Panc1 (cell line): ENCODE measurements around the gene B9D2. TPM values are rescaled to one million over a fixed set of nuclear protein-coding genes. Genes with fewer than 3 reads are reported as not detected.

Experiments
- ATAC-seq: fragments of 200-7000 bp; cut with Tn5 transposase; 2 replicates; pipeline ENCODE4 v1.9.1; 2020; ENCODE audit warnings: mild to moderate bottlenecking, moderate library complexity
- BruUV-seq: library from RNA; stranded (reverse); fragments of 400-500 nt; replicated peaks from 2 replicates; lab custom pipeline; 2021; lab: Mats Ljungman, UMichigan
- CTCF ChIA-PET: fragments of 300-600 bp; sonication (Branson Sonifier 250); formaldehyde crosslinking; loops from one replicate; lab custom pipeline; 2022; ENCODE audit warnings: antibody characterized with exemption; lab: Charles Lee
- POLR2A ChIA-PET: fragments of 300-600 bp; sonication (Branson Sonifier 250); formaldehyde crosslinking; loops from one replicate; lab custom pipeline; 2022; ENCODE audit warnings: antibody characterized with exemption; lab: Charles Lee
- DNase-seq: peaks from one replicate; pipeline ENCODE4 v3.0.0-alpha.2; 2010; ENCODE audit warnings: low read depth, low spot score
- H3K27ac ChIP-seq: 2 replicates; pipeline ENCODE4 v1.5.1; 2011; ENCODE audit warnings: mild to moderate bottlenecking, low read length, inconsistent platforms
- H3K27me3 ChIP-seq: fragments of 200-500 bp; sonication (Bioruptor generic); 2 replicates; pipeline ENCODE4 v1.6.0; 2014; ENCODE audit warnings: low read length, inconsistent platforms; ENCODE audit not compliant: control insufficient read depth, insufficient read depth
- H3K36me3 ChIP-seq: fragments of 200-500 bp; sonication (Bioruptor generic); 2 replicates; pipeline ENCODE4 v1.5.1; 2014; ENCODE audit warnings: inconsistent platforms, mild to moderate bottlenecking, low read length, moderate library complexity; ENCODE audit not compliant: control insufficient read depth, insufficient read depth
- H3K4me1 ChIP-seq: 2 replicates; pipeline ENCODE4 v1.5.1; 2011; ENCODE audit warnings: inconsistent platforms, mild to moderate bottlenecking, low read length, moderate library complexity; ENCODE audit not compliant: control insufficient read depth, insufficient read depth
- H3K4me3 ChIP-seq, 2 experiments: 2 replicates each; pipeline ENCODE4 v1.5.1; 2011 to 2012; ENCODE audit warnings: low read depth in 2 of 2, low read length in 2 of 2, mild to moderate bottlenecking in 2 of 2, inconsistent platforms in 1 of 2, moderate library complexity in 1 of 2
- H3K9me3 ChIP-seq: fragments of 200-500 bp; sonication (Bioruptor generic); 2 replicates; pipeline ENCODE4 v1.5.1; 2014; ENCODE audit warnings: low read depth, mild to moderate bottlenecking, inconsistent platforms, low read length, moderate library complexity; ENCODE audit not compliant: control insufficient read depth, insufficient read depth
- CTCF ChIP-seq: fragments of 450-650 bp; IDR thresholded peaks from 2 replicates; pipeline ENCODE4 v1.5.1; 2017; ENCODE audit warnings: mild to moderate bottlenecking
- POLR2AphosphoS5 ChIP-seq: IDR thresholded peaks from 2 replicates; pipeline ENCODE4 v1.6.1; 2012; ENCODE audit warnings: mild to moderate bottlenecking, low read depth, low read length, moderate library complexity
- SIN3A ChIP-seq: IDR thresholded peaks from 2 replicates; pipeline ENCODE4 v1.6.1; 2012; ENCODE audit warnings: low read depth, mild to moderate bottlenecking, low read length, moderate library complexity, borderline replicate concordance; ENCODE audit not compliant: insufficient read depth
- TCF7L2 ChIP-seq: IDR thresholded peaks from 2 replicates; pipeline ENCODE4 v1.6.1; 2011; ENCODE audit warnings: mild to moderate bottlenecking, low read depth, low read length, inconsistent platforms
- in situ Hi-C: cut with HindIII; loops from 2 replicates; pipeline ENCODE4 v1.10.0; 2016; ENCODE audit warnings: low sequenced_read_pairs, low pct_unique_long_range_greater_than_20kb
- intact Hi-C: fragments of 100-400 bp; cut with micrococcal nuclease; formaldehyde crosslinking; loops from one replicate; pipeline ENCODE4 v1.10.0; 2022; ENCODE audit not compliant: unreplicated experiment
- total RNA-seq: library from RNA; stranded (reverse); gene quantifications from one replicate; pipeline ENCODE4 v1.2.1, GENCODE V29; 2021; ENCODE audit not compliant: unreplicated experiment
- TF ChIP-seq, protein P1 (sequence below), 2 experiments: IDR thresholded peaks; 2 replicates each; pipeline ENCODE4 v1.6.1; 2011 to 2012; ENCODE audit warnings: low read depth in 2 of 2, control low read depth in 1 of 2, low read length in 1 of 2, mild to moderate bottlenecking in 1 of 2, moderate library complexity in 1 of 2; ENCODE audit not compliant: insufficient read depth in 1 of 2

B9D2 gene
- total RNA-seq, 1 experiment from 2014 or later: 7.1 TPM

- ATAC-seq (no peak), DNase-seq (no peak)
- intact Hi-C loops: no loop called here
- no peak overlapping the region for H3K4me3 ChIP-seq
- TF ChIP-seq SIN3A: no peak
- TF ChIP-seq CTCF: no peak
- TF ChIP-seq, protein P1, sequence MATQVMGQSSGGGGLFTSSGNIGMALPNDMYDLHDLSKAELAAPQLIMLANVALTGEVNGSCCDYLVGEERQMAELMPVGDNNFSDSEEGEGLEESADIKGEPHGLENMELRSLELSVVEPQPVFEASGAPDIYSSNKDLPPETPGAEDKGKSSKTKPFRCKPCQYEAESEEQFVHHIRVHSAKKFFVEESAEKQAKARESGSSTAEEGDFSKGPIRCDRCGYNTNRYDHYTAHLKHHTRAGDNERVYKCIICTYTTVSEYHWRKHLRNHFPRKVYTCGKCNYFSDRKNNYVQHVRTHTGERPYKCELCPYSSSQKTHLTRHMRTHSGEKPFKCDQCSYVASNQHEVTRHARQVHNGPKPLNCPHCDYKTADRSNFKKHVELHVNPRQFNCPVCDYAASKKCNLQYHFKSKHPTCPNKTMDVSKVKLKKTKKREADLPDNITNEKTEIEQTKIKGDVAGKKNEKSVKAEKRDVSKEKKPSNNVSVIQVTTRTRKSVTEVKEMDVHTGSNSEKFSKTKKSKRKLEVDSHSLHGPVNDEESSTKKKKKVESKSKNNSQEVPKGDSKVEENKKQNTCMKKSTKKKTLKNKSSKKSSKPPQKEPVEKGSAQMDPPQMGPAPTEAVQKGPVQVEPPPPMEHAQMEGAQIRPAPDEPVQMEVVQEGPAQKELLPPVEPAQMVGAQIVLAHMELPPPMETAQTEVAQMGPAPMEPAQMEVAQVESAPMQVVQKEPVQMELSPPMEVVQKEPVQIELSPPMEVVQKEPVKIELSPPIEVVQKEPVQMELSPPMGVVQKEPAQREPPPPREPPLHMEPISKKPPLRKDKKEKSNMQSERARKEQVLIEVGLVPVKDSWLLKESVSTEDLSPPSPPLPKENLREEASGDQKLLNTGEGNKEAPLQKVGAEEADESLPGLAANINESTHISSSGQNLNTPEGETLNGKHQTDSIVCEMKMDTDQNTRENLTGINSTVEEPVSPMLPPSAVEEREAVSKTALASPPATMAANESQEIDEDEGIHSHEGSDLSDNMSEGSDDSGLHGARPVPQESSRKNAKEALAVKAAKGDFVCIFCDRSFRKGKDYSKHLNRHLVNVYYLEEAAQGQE (IDR thresholded peaks at IDR 0.05; ENCODE audit: insufficient read depth in 1 of 2, low read depth in 2 of 2, low read length in 1 of 2): no peak
- no peak for TF ChIP-seq POLR2AphosphoS5
- no peak for TF ChIP-seq TCF7L2
- H3K4me1 ChIP-seq: no peaks in the 10 kb centered on the region
- ChIA-PET CTCF (no interaction called here), POLR2A (no interaction called here)
- no TSS peak for BruUV-seq
- no peaks in the 10 kb centered on the region for H3K27me3 ChIP-seq
- in situ Hi-C loops: no loop called here
- H3K27ac ChIP-seq: no peak overlapping the region
- H3K9me3 ChIP-seq: no peaks in the 10 kb centered on the region
- H3K36me3 ChIP-seq: no peaks in the 10 kb centered on the region
Observed at GRCh38 chr19:41411968-41412265, 48.0 kb upstream of the B9D2 start.

DNA sequence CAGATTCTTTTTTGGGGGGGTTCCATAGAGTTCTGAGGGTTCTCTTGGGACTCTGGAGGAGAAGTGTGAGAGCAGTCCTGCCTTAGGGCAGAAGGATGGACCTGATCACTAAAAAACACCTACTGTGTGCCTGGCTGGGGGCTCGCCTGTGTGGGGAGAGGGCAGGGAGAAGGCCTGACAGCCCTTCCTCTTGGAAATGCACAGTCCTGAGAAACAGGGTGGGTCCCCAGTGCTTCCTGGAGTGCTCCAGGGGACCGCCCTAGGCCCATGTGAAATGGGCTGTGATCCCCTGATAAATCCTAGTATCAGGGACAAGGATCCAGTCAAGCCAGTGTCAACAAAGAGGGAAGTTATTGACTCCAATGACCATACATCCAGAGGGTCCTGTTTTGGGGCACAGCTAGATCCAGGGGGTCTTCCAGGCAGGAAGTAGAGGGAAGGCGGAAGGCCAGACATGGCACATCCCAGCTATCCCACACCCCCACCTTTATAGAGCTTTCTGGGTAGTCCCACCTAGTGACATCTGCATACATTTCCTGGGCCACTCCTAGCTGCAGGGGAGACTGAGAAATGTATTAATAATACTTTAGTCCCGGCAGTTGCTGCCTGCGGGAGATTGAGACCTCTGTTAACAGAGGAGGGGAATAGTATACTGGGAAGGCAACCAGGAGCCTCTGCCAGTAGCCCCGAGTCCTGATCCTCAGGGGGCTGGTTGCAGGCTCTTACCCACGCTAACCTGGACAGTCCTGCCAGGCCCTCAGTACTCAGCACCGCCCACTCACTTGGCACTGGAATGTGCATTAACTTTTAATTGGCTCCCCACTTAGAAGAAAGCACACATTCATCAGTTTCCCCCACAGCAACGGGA is 47.4 kb upstream of the B9D2 start:
- in situ Hi-C loops (no loop called here), intact Hi-C loops (no loop called here)
- no peak overlapping the region for H3K27ac ChIP-seq
- CTCF ChIA-PET: no interaction called here
- no peak for DNase-seq
- no peak overlapping the region for H3K4me3 ChIP-seq
- H3K27me3 ChIP-seq: no peaks in the 10 kb centered on the region
- TF ChIP-seq CTCF (no peak), POLR2AphosphoS5 (no peak), TCF7L2 (no peak), SIN3A (no peak)
- TF ChIP-seq, protein P1 (IDR thresholded peaks at IDR 0.05; ENCODE audit: insufficient read depth in 1 of 2, low read depth in 2 of 2, low read length in 1 of 2): no peak
- no peaks in the 10 kb centered on the region for H3K4me1 ChIP-seq
- H3K36me3 ChIP-seq: no peaks in the 10 kb centered on the region
- no peak for ATAC-seq
- BruUV-seq: no TSS peak
- H3K9me3 ChIP-seq: no peaks in the 10 kb centered on the region
- POLR2A ChIA-PET: no interaction called here
